Activated T-helper 1 cell treated with Interleukin-2 at 50 U/mL for 16 hours (primary cell): ENCODE measurements around the gene UQCC3.
A peak's percentile ranks its signal among the peaks of the same experiment; 100 is the strongest.
"Not testable (repeated sequence)": the region's sequence is repeated elsewhere in the genome, so short reads cannot be mapped to it uniquely, and the experiment has no call there.

Source experiments
- DNase-seq: peaks from one replicate; pipeline ENCODE4 v3.0.0-alpha.2; 2020; ENCODE audit warnings: low read depth

The UQCC3 gene

DNA sequence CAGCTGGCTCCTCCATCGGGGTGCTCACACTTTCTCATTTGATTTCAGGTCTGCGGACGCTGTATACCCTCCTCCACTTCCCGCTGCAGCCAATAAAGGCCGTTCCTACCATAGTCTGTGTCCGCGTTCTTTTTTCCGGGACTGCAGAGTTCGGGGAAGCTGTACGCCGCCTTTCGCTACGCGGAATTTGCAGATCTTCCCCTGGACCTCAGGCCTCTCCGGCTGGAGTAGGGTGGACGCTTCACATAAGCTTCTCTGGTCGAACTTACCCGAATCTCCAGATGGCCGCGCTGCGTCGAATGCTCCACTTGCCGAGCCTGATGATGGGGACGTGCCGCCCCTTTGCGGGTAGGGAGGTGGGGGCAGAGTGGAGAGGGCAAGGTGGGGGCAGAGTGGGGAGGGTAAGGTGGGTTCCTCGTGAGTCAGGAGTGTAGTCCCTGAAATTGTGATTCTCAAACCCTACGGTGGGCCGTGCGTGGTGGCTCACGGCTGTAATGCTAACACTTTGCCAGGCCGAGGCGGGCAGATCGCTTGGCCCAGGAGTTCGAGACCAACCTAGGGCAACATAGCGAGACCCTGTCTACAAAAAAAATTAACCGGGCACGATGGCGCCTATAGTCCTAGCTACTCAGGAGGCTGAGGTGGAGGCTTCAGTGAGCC, 5.7 kb upstream of the UQCC3 start:
- DNase-seq: peak; percentile 25

DNA sequence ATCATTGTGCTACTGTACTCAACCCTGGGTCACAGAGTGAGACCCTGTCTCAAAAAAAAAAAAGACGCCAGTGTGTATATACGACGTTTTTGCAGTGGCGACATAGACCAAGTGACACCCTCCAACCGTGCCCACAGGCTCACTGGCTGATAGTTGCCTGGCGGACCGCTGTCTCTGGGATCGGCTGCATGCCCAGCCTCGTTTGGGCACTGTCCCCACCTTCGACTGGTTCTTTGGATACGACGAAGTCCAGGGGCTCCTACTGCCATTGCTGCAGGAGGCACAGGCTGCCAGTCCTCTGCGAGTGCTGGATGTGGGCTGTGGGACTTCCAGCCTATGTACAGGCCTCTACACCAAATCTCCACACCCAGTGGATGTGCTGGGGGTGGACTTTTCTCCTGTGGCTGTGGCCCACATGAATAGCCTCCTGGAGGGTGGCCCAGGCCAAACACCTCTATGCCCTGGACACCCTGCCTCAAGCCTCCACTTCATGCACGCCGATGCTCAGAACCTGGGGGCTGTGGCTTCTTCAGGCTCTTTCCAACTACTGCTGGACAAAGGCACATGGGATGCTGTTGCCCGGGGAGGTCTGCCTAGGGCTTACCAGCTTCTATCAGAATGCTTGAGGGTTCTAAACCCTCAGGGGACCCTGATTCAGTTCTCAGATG, 5.1 kb upstream of the UQCC3 start:
- DNase-seq: no peak

DNA sequence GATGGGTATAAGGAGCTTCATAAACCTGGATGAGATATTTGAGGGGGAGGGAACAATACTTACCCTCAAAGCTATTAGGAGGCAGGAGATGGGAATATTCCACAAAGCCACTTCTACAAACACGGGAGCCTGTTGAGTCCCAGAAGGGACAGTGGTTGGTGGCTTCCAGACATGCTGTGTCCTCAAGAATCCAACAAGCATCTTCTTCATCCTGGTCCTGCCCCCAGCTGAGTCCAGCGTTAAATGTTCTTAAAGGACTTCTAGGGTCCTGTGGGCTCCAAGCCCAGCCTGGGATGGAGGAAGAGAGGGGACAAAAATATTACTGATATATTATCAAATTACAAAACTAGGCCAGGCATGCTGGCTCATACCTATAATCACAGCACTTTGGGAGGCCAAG, 4.0 kb upstream of the UQCC3 start:
- no peak for DNase-seq

DNA sequence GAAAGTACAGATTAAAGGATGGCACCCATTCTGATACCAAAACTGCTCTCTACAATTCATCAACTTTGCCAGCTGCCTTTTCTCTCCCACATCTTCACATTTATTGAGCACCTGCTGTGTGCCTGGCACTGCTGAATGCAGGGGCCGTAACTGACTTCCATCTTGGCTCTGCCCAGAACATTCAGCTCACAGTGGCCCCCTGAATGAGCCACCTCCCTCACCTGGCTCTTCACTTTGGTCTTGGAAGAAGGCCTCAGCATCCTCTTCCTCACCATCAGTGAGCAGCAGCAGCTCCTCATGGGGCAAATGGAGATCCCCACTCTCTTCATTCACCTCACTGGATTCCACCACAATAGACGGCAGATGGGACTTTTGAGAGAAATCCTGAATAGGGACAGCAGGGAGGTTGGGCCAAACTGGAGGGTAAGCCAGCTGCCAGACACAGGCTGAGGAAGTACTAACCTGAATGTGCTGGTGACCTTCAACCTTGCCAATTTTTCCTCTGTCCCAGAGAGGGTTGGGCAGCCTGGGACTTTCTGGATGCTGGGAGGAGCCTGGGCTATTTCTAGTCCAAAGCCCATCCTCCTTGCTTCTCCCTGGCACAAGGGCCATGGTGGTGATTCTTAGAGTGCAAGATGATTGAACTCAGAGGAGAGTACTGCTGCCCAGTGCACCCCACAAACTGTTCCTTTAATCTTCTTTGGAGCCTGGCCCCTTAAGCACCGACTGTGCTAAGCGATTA, 1.9 kb upstream of the UQCC3 start:
- no peak for DNase-seq

DNA sequence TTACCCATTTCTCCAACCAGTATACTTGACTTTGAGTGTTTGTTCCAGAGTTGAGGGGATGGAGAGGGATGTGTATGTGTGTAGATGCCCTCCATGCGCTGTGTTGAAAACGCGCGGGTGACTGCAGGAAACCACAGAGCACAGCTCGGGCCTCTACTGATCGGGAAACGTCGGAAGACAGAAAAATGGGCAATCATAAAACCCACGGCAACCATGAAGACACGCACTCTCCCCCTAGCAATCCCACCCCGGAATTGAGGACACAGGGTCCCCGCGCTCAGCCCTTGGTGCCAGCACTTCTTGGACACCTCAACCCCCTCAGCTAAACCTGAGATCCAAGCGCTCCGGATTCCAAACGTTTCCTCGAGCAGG, 251 bp upstream of the UQCC3 start:
- DNase-seq: no peak

DNA sequence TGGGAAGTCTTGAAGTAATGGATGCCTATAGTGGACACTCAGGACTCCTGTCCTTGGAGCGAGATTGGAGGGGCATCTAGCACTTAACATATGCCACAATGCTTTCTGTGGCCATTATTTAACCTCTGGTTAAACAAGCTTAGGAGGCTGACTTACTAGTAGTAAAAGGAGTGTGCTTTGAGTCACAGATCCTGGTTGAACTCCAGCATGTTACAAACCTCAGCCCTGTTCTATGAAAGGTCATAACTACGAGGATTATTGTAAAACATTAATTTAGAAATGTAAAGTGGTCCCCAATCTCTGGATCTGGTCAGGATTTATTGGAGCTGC, 1.7 kb downstream of the UQCC3 start:
- DNase-seq: no peak

DNA sequence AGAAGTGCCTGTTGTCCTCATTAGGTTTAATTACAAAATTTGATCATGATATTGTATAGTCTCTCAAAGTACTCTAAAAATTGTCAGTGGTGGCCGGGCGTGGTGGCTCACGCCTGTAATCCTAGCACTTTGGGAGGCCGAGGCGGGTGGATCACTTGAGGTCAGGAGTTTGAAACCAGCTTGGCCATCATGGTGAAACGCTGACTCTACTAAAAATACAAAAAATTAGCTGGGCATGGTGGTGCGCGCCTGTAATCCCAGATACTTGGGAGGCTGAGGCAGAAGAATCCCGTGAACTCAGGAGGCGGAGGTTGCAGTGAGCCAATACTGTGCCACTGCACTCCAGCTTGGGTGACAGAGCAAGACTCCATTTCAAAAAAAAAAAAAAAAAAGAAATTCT, 3.9 kb downstream of the UQCC3 start:
- not testable (repeated sequence) for DNase-seq

DNA sequence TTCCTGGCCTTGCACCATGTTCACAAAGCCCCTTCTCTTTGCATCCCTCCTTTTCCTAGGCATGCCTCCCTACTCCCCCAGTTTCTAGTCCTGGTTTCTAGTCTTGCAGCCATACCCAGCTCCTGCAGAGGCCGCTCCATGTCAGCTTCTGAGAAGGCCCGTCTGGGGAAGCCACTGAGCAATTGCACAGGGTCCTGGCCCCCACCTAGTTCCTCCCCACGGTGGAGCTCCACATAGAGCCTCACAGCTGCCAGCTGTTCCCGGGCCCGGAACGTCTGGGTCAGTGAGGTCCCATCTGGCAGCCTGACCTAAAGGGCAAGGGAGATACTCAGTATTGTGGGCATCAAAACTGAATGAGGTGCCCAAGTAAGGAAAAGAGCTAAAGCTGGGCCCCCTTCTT, 5.2 kb downstream of the UQCC3 start:
- DNase-seq: no peak

DNA sequence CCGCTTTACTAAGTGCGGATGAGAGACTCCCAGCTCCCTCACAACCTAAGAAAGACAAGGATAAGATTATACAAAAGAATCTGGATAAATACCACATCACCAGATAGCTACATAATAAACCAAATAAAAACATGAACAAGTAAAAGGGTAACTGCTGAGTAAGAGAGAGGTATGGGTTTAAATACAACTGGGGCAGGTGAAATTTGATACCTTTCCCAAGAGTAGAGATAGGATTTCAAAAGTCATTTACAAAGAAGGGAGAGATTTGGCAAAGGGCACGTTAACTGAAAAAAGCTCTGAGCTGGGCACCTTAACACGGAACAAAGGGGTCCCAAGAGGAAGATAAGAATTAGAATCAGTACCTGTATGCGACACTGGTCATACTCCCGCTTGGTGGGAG, 5.7 kb downstream of the UQCC3 start:
- no peak for DNase-seq

DNA sequence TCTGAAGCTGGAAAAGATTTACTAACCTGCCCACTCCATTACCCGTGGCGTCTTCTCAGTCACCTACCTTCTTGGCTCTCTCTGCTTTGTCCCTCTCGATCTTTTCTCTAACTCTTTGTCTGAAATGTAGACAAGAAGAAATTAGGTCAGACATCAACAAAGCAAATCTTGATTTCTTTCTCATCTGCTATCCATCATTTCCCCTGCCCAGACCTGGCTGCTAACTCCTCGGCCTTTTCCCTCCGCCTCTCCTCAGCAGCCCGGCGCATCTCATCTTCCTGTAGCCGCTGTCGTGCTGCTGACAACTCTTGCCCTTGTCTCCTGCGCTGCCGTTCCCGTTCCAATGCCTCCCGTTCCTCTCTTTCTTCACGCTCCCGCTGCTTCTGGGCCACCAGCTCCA, 6.2 kb downstream of the UQCC3 start:
- DNase-seq: no peak

DNA sequence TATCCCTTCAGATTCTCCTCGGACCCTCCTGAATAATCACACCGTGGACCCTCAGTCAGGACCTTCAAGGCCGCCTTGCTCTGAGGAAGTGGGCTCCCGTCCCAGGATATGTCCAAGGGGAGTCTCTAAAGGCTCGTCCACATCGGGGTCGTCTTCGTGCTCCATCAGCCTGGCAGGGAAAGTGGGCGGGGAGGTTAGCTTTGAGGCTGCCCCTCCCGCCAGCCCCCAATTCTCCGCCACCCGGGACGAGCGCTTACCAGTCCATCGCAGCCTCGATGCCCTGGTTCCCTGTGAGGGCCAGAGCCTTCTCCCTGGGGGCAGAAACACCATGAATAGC, 6.9 kb downstream of the UQCC3 start:
- DNase-seq: no peak

DNA sequence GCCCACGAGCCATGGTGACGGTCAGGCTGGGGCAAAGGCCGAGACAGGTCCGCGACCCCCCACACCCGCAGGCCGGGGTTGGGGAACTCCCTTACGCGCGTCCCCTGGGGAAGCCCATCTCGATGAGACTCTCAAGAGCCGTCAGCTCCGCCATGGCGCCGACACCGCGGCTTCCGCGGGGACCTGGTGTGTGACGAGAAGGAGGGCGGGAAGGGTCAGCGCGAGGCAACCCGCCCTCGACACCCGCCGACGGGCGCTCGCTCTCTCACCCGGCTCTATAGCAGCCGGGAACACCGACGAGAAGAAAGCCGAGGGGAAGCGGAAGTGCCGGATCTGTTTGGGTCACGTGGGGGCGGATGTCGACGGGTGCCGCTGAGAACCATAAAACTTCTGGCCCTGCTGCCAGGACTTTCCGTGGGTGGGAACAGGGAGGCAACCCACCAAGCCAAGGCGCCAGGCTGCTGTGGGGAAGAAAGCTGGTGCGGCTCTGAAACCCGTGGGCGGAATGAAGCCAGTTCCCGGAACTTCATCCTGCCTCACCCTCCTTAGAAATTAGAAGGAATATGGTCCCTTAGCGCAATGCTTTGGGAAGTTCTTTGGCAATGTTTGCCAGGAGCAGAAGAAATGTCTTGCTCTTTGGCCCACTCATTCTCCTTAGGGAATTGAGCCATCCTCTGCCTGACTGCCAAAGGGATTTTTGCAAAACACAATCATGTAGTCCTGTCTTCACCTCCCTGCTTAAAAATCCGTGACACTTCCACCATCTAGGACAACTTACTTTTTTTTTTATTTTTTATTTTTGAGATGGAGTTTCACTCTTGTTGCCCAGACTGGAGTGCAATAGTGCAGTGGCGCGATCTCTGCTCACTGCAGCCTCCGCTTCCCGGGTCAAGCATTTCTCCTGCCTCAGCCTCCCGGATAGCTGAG, 7.6 kb downstream of the UQCC3 start, which contains the start of gene UBXN1:
UBXN1 (minus strand) TSS at position 304 of the 927 bp plus-strand sequence; CDS start at position 154, 150 bp downstream.
- peak; percentile 72 for DNase-seq

DNA sequence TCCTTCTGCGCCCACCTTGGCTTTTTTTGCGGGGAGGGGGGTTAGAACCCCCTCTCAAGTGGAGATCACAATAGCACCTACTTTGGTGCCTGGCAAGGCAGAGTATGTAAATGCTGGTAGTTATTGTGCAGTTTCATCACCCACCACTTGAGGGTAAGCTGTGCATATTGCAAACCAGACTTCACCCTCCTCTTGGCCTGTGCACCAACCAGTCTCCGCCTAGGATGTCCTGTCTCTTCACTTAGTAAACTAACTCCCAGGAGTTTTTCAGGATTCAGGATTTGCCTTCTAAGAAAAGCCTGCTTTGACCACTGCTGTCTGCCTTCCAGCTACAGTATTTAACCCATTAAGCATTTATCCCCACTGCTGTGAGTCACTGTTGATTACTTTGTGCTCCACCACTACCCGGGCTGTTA, 9.4 kb downstream of the UQCC3 start:
- DNase-seq: no peak

DNA sequence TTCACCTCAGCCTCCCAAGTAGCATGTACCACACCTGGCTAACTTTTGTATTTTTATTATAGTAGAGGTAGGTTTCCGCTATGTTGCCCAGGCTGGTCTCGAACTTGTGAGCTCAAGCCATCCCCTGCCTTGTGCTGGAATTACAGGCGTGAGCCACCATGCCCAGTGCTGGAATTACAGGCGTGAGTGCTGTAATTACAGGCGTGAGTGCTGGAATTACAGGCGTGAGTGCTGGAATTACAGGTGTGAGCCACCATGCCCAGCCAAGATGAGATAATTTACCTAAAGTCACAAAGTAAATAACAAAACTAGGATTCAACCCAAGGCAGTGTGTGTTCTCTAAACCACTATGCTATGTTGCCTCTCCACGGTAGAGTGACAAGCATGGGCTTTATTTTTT, 11.0 kb downstream of the UQCC3 start:
- no peak for DNase-seq

DNA sequence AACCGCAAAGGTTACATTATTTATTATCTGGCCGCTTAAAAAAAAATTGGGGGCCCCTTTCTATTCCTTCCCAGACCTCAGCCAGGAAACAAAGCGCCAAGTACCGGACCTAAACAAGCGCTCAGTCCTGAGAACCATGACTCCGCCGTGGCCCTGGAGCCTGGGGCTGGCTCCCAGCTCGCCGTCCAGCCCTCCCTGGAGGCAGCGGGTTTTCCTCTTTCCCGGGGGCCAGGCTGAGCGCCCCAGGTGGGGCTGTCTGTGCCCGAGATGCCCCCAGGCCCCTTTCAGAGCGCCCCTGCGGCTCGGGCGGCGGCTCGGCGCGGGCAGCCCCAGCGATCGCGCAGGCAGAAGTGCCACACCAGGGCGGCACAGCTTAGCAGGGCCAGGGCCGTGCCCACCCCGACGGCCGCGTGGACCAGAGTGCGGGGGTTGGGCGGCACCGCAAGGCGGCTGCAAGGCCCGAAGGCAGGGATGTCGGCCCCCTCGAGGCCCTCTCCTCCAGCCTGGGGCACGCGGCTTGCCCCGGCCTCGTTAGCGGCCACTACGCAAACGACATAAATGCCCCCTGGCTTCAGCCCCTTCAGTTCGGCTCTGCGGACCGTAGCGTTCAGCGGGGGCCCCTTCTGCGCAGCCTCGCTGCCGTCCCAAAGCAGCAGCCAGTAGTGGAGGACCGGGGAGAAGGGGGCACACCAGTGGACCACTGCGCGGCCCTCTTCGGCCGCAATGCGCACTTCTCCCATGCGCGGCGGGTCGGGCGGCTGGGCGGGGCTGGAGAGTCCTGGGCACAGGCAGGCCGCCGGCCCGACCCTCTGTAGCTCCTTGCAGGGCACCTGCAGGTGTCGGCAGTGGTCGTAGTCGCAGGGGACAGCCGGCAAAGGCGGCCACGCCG, 16.3 kb downstream of the UQCC3 start:
- no peak for DNase-seq

DNA sequence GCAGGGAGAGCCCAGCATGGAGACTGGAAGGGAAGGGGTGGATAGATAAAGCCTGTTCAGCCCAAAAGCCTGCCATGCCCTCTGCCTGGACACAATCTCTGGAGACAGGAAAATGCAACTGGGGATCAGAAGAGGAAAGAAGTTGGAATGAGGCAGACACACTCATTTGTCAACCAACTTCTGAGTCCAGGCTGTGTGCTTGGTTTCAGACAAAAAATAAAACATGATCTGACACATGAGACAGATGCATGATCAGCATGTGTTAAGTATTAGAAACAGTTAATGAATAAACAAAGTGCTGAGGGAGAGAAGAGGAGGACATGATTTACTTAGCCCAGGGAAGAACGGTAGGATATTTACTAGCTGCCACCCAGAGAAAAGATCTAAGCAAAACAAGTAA, 17.0 kb downstream of the UQCC3 start:
- DNase-seq: no peak

DNA sequence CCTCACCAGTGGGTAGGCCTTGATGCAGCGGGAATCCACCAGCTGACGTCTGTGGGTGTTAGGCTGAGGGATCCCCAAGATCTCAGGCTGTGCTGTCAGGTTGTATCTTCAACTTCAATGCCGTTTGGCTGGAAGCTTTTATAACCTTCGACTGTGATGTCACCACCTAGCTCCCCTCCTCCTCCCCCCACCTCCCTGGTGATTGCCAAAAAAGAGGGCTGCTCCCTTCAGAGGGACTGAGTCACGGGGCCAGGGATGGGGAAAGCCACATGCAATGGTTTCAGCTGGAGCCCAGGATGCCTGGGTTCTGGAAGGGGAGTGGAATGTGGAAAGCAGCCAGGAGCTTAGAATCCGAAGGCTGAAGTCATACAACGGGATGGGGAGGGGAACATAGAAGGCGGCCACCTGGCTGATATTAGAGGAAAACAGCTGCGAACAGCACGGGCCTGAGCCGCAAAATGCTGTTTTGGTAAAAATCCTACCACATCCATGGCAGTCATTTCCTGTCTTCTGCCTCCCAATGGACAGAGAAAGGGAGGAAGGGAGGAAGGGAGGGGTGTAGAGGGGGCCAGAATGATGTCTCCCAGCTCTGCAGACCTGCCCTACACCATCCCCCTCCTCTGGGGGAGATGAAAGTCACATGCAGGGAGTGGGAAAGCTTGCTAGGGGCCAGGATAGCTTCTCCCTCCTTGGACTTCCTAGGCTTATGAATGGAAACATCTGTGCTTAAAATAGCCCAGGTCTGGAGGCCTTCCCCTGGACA, 18.1 kb downstream of the UQCC3 start, which contains the start of gene LRRN4CL:
LRRN4CL (minus strand) TSS at position 110 of the 763 bp plus-strand sequence. CDS start 1,022 bp downstream, outside the sequence.
- no peak for DNase-seq

DNA sequence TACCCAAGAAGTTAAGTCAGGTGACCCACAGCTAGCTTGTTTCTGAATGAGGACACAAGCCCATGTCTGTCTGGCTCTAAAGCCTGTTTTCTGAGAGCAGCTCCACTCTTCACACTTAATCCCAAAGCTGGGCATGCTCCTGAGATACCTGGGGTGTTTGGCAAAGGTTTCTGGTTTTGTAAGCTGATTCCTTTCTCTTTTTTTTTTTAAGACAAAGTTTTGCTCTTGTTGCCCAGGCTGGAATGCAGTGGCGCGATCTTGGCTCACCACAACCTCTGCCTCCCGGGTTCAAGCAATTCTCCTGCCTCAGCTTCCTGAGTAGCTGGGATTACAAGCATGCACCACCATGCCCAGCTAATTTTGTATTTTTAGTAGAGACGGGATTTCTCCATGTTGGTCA, 22.2 kb downstream of the UQCC3 start:
- DNase-seq: not testable (repeated sequence)

DNA sequence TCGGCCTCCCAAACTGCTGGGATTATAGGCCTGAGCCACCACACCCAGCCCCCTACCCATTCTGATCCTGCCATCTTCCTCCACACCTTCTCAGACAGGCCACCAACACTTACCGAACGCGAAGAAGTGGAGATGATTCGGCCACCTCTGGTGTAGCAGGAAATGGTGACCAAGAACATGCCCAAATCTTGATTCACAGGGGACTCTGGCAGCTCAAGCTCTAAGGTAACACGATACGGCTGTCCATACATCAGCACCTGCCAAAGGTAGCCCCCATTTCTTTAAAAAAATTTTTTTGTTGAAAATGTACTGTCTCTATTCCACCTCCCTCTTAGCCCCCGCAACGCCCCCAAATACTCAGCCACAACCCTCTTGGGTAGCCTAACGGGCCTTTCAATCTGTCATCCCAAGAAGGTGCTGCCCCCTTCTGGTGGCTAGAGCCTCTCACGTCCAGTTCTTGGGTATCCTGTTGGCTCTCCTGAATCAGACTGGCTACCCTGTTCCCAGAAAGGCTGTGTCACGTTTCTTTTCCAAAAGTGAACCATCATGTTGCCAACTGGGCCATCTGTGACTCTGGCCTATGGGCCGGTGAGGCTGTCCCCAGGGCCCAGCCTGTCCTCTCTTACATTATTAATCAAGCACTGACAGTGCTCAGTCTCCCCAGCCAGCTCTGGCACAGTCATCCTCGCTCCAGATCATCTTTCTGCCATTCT, 23.1 kb downstream of the UQCC3 start:
- peak; percentile 52 for DNase-seq

DNA sequence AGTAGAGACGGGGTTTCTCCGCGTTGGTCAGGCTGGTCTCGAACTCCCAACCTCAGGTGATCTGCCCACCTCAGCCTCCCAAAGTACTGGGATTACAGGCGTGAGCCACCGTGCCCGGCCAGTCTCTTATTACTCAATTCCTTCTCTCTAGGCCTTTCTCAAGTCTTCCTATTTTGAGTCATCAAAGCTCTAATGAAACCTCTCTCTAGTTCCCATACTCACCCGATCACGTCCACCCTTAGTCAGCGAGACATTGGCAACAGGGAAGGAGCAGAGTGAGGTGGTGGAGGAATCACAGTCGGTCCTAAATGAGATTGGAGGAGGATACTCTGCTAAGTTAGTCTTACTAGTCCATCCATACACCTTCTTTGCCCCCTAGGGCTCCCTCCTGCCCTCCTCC, 30.8 kb downstream of the UQCC3 start:
- no peak for DNase-seq
